PC-3 (cell line): ENCODE data around the gene STX12. TPM values are rescaled to one million over a fixed set of nuclear protein-coding genes. Genes with fewer than 3 reads are reported as not detected.
"Not testable (repeated sequence)": the region's sequence is repeated elsewhere in the genome, so short reads cannot be mapped to it uniquely, and the experiment has no call there.

Experiments
- ATAC-seq: fragments of 200-7000 bp; cut with Tn5 transposase; 2 replicates; pipeline ENCODE4 v1.9.1; 2020; ENCODE audit warnings: mild to moderate bottlenecking, moderate library complexity
- BruUV-seq: library from RNA; stranded (reverse); fragments of 400-500 nt; replicated peaks from 2 replicates; lab custom pipeline; 2021; lab: Mats Ljungman, UMichigan
- CTCF ChIA-PET: fragments of 300-600 bp; sonication (Branson Sonifier 250); formaldehyde crosslinking; loops from one replicate; lab custom pipeline; 2022; ENCODE audit warnings: antibody characterized with exemption; lab: Charles Lee
- POLR2A ChIA-PET: fragments of 300-600 bp; sonication (Branson Sonifier 250); formaldehyde crosslinking; loops from one replicate; lab custom pipeline; 2022; ENCODE audit warnings: antibody characterized with exemption; ENCODE audit not compliant: unreplicated experiment; lab: Charles Lee
- DNase-seq: peaks from one replicate; pipeline ENCODE4 v3.0.0-alpha.2; 2015
- H2AFZ ChIP-seq: fragments of 300-600 bp; sonication (generic); 2 replicates; pipeline ENCODE4 v1.6.0; 2016; ENCODE audit warnings: antibody characterized with exemption, low read length
- H3F3A ChIP-seq: fragments of 300-600 bp; sonication (generic); one replicate; pipeline ENCODE4 v1.6.0; 2017; ENCODE audit warnings: antibody characterized with exemption, low read length, control low read depth, mild to moderate bottlenecking; ENCODE audit not compliant: unreplicated experiment
- H3K27ac ChIP-seq: fragments of 300-600 bp; sonication (generic); 2 replicates; pipeline ENCODE4 v1.5.1; 2016; ENCODE audit warnings: mild to moderate bottlenecking, low read length
- H3K27me3 ChIP-seq: fragments of 300-600 bp; sonication (generic); 2 replicates; pipeline ENCODE4 v1.6.1; 2016; ENCODE audit warnings: low read length, mixed read lengths
- H3K36me3 ChIP-seq: fragments of 300-600 bp; sonication (generic); 2 replicates; pipeline ENCODE4 v1.6.1; 2016; ENCODE audit warnings: low read depth, mixed run types, low read length, mixed read lengths
- H3K4me1 ChIP-seq: fragments of 300-600 bp; sonication (generic); 2 replicates; pipeline ENCODE4 v1.5.1; 2016; ENCODE audit warnings: low read length; ENCODE audit not compliant: insufficient read depth
- H3K4me2 ChIP-seq: fragments of 300-600 bp; sonication (generic); 2 replicates; pipeline ENCODE4 v1.6.0; 2016; ENCODE audit warnings: low read length
- H3K4me3 ChIP-seq: fragments of 300-600 bp; sonication (generic); 2 replicates; pipeline ENCODE4 v1.5.1; 2016; ENCODE audit warnings: mild to moderate bottlenecking, low read length, mixed read lengths
- H3K79me2 ChIP-seq: fragments of 300-600 bp; sonication (generic); 2 replicates; pipeline ENCODE4 v1.6.1; 2017; ENCODE audit warnings: low read length, mixed read lengths
- H3K9ac ChIP-seq: fragments of 300-600 bp; sonication (generic); 2 replicates; pipeline ENCODE4 v1.6.0; 2016; ENCODE audit warnings: mild to moderate bottlenecking, low read length
- H3K9me2 ChIP-seq: fragments of 300-600 bp; sonication (generic); replicated peaks from 2 replicates; pipeline ENCODE4 v1.6.1; 2016; ENCODE audit warnings: mixed run types, low read length, mixed read lengths
- H3K9me3 ChIP-seq: fragments of 300-600 bp; sonication (generic); 2 replicates; pipeline ENCODE4 v1.6.1; 2016; ENCODE audit warnings: low read length, mixed read lengths
- H4K20me1 ChIP-seq: fragments of 300-600 bp; sonication (generic); 2 replicates; pipeline ENCODE4 v1.6.1; 2016; ENCODE audit warnings: low read length, mixed read lengths
- EZH2 ChIP-seq: fragments of 300-600 bp; sonication (generic); IDR thresholded peaks from one replicate; pipeline ENCODE4 v1.6.1; 2017; ENCODE audit warnings: antibody characterized with exemption, mild to moderate bottlenecking, low read length; ENCODE audit not compliant: unreplicated experiment
- EZH2phosphoT487 ChIP-seq: fragments of 300-600 bp; sonication (generic); IDR thresholded peaks from 2 replicates; pipeline ENCODE4 v1.6.1; 2018; ENCODE audit warnings: mild to moderate bottlenecking, antibody characterized with exemption, low read length, borderline replicate concordance
- intact Hi-C: fragments of 100-400 bp; cut with micrococcal nuclease; formaldehyde crosslinking; loops from 2 replicates; pipeline ENCODE4 v1.9.0; 2023
- total RNA-seq: library from RNA; depleted of rRNA; stranded (reverse); fragments of >200 nt; gene quantifications from 2 replicates; pipeline ENCODE4 v1.2.3, GENCODE V29; 2014
- TF ChIP-seq, protein P1 (sequence below): fragments of 300-600 bp; sonication (generic); conservative IDR thresholded peaks from 2 replicates; pipeline ENCODE4 v1.5.1; 2017; ENCODE audit warnings: antibody characterized with exemption, low read depth, mild to moderate bottlenecking, low read length

STX12 gene
- total RNA-seq, 1 experiment from 2014 or later: 28.5 TPM

DNA sequence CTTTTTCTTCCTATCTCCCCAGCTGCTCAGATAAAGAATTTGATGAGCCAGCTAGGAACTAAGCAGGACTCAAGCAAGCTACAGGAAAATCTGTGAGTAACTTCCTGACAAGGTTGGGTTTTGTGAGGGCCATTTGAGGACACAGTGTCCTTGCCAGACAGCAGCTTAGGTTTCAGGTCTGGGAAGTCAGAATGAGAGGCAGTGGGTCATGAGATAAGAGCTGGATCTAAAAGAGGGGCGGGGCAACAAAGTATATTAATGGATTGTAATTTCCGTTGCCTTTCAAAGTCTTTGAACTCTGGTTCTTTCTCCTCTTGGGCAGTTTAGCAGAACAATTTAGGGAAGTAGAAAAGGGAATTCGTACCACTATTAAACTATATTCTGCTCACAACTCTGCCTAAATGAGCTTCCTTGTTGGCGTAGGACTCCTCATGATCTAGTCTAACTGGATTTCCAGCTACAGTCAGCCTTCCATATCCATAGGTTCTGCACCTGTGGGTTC lies 16.6 kb downstream of the STX12 start:
- no peak overlapping the region for H3K27ac ChIP-seq
- no peak overlapping the region for H3K4me2 ChIP-seq
- H2AFZ ChIP-seq: no peak overlapping the region
- DNase-seq: no peak
- peaks cover 16% of the 10 kb centered on the region for H3K36me3 ChIP-seq
- H3K79me2 ChIP-seq: peaks cover 5% of the 10 kb centered on the region; the same call in 1 of the 2 replicates
- no peak for TF ChIP-seq EZH2phosphoT487
- TF ChIP-seq, protein P1, sequence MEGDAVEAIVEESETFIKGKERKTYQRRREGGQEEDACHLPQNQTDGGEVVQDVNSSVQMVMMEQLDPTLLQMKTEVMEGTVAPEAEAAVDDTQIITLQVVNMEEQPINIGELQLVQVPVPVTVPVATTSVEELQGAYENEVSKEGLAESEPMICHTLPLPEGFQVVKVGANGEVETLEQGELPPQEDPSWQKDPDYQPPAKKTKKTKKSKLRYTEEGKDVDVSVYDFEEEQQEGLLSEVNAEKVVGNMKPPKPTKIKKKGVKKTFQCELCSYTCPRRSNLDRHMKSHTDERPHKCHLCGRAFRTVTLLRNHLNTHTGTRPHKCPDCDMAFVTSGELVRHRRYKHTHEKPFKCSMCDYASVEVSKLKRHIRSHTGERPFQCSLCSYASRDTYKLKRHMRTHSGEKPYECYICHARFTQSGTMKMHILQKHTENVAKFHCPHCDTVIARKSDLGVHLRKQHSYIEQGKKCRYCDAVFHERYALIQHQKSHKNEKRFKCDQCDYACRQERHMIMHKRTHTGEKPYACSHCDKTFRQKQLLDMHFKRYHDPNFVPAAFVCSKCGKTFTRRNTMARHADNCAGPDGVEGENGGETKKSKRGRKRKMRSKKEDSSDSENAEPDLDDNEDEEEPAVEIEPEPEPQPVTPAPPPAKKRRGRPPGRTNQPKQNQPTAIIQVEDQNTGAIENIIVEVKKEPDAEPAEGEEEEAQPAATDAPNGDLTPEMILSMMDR: no peak
- TF ChIP-seq EZH2: no peak
- no peaks in the 10 kb centered on the region for H3K27me3 ChIP-seq
- ChIA-PET CTCF (no interaction called here), POLR2A (no interaction called here)
- no peak overlapping the region for H3K4me3 ChIP-seq
- no peaks in the 10 kb centered on the region for H3K9me2 ChIP-seq
- no peaks in the 10 kb centered on the region for H4K20me1 ChIP-seq
- intact Hi-C loops: no loop called here
- no peaks in the 10 kb centered on the region for H3K9me3 ChIP-seq
- no peak for ATAC-seq
- no TSS peak for BruUV-seq
- H3F3A ChIP-seq: no peaks in the 10 kb centered on the region
- no peak overlapping the region for H3K9ac ChIP-seq
- H3K4me1 ChIP-seq: peaks cover 7% of the 10 kb centered on the region; the same call in 1 of the 2 replicates

DNA sequence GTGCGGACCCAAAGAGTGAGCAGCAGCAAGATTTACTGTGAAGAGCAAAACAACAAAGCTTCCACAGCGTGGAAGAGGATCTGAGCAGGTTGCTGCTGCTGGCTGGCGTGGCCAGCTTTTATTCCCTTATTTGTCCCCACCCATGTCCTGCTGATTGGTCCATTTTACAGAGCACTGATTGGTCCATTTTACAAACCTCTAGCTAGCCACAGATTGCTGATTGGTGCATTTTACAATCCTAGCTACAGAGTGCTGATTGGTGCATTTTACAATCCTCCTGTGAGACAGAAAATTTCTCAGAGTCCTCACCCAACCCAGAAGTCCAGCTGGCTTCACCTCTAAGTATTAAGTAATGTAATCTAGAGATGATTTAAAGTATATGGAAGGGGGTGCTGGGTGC lies 17.3 kb downstream of the STX12 start:
- H3K9me2 ChIP-seq, H3K27me3 ChIP-seq, H3K79me2 ChIP-seq, H3K4me3 ChIP-seq, H4K20me1 ChIP-seq, H3F3A ChIP-seq, H3K9ac ChIP-seq, ATAC-seq, POLR2A ChIA-PET, H3K4me2 ChIP-seq, BruUV-seq, H3K4me1 ChIP-seq, CTCF ChIA-PET, DNase-seq, H3K9me3 ChIP-seq, H2AFZ ChIP-seq, H3K27ac ChIP-seq, intact Hi-C loops: not testable (repeated sequence)
- peaks cover 19% of the 10 kb centered on the region for H3K36me3 ChIP-seq

- Histone ChIP-seq H3K27me3 (no peaks in the 10 kb centered on the region), H3K9ac (no peak overlapping the region), H3K27ac (peak overlapping the region; percentile 24), H4K20me1 (no peaks in the 10 kb centered on the region), H3K36me3 (peaks cover 20% of the 10 kb centered on the region), H3K79me2 (no peaks in the 10 kb centered on the region), H3F3A (no peaks in the 10 kb centered on the region), H3K4me1 (peaks cover 7% of the 10 kb centered on the region), H3K4me3 (no peak overlapping the region), H2AFZ (no peak overlapping the region), H3K4me2 (no peak overlapping the region), H3K9me3 (no peaks in the 10 kb centered on the region), H3K9me2 (no peaks in the 10 kb centered on the region)
- CTCF ChIA-PET: no interaction called here
- peak; percentile 76 for ATAC-seq
- BruUV-seq: no TSS peak
- TF ChIP-seq, protein P1: no peak
- TF ChIP-seq EZH2: no peak
- TF ChIP-seq EZH2phosphoT487: no peak
- peak; percentile 32 for DNase-seq
- POLR2A ChIA-PET: no interaction called here
- intact Hi-C loops: no loop called here
These were observed 22.6 kb downstream of the STX12 start for GRCh38 chr1:27795601-27796000.
